Colon (tissue), 2 donors: ENCODE results near the gene ITPA.
"Not testable (repeated sequence)": the region's sequence is repeated elsewhere in the genome, so short reads cannot be mapped to it uniquely, and the experiment has no call there.

ENCODE experiments used
- FAIRE-seq: peaks from 2 replicates; lab custom pipeline; 2012; peaks lifted over from hg19 to GRCh38; lab: Jason Lieb, UNC
- donor health status: control.
- donor health status: control.

Gene ITPA

GRCh38 chr20:3173610-3174441 is 35.5 kb upstream of the ITPA start:
- no peak for FAIRE-seq

- no peak for FAIRE-seq
Measured at GRCh38 chr20:3174442-3175261, 34.6 kb upstream of the ITPA start.

- no peak for FAIRE-seq
Measured at GRCh38 chr20:3175270-3175669, 34.0 kb upstream of the ITPA start.

- FAIRE-seq, result no peak
Measured at GRCh38 chr20:3177746-3178485, 31.4 kb upstream of the ITPA start.

GRCh38 chr20:3180319-3180718 is 29.0 kb upstream of the ITPA start:
- no peak for FAIRE-seq

GRCh38 chr20:3181270-3181669 is 28.0 kb upstream of the ITPA start:
- FAIRE-seq, result no peak

GRCh38 chr20:3182429-3182828 is 26.9 kb upstream of the ITPA start:
- not testable (repeated sequence) for FAIRE-seq

GRCh38 chr20:3183896-3184612 is 25.2 kb upstream of the ITPA start:
- no peak for FAIRE-seq

GRCh38 chr20:3187861-3188260 is 21.4 kb upstream of the ITPA start:
- not testable (repeated sequence) for FAIRE-seq

- no peak for FAIRE-seq
Measured at GRCh38 chr20:3188823-3189413, 20.4 kb upstream of the ITPA start.

- FAIRE-seq, result no peak
Measured at GRCh38 chr20:3189561-3190131, 19.7 kb upstream of the ITPA start.

- FAIRE-seq, result no peak
Measured at GRCh38 chr20:3190681-3191111, 18.6 kb upstream of the ITPA start.

GRCh38 chr20:3192226-3193015 is 16.9 kb upstream of the ITPA start:
- FAIRE-seq, result no peak

GRCh38 chr20:3193806-3194616 is 15.3 kb upstream of the ITPA start:
- no peak for FAIRE-seq

- no peak for FAIRE-seq
Measured at GRCh38 chr20:3194617-3195280, 14.5 kb upstream of the ITPA start.

GRCh38 chr20:3195590-3196237 is 13.6 kb upstream of the ITPA start:
- FAIRE-seq, result no peak

- no peak for FAIRE-seq
Measured at GRCh38 chr20:3199206-3199605, 10.1 kb upstream of the ITPA start.
